Stimulated activated CD8-positive, alpha-beta memory T cell treated with anti-CD3 and anti-CD28 coated beads, Interleukin-2, amount 100 ng/mL, for 48 hours (primary cell): ENCODE results near the gene CCDC93.

Experiments
- DNase-seq, 2 donors: peaks; one replicate each; pipeline ENCODE4 v3.0.0-alpha.2; 2020; ENCODE audit warnings: low read depth in 2 of 2

The CCDC93 gene, protein sequence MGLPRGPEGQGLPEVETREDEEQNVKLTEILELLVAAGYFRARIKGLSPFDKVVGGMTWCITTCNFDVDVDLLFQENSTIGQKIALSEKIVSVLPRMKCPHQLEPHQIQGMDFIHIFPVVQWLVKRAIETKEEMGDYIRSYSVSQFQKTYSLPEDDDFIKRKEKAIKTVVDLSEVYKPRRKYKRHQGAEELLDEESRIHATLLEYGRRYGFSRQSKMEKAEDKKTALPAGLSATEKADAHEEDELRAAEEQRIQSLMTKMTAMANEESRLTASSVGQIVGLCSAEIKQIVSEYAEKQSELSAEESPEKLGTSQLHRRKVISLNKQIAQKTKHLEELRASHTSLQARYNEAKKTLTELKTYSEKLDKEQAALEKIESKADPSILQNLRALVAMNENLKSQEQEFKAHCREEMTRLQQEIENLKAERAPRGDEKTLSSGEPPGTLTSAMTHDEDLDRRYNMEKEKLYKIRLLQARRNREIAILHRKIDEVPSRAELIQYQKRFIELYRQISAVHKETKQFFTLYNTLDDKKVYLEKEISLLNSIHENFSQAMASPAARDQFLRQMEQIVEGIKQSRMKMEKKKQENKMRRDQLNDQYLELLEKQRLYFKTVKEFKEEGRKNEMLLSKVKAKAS

DNA sequence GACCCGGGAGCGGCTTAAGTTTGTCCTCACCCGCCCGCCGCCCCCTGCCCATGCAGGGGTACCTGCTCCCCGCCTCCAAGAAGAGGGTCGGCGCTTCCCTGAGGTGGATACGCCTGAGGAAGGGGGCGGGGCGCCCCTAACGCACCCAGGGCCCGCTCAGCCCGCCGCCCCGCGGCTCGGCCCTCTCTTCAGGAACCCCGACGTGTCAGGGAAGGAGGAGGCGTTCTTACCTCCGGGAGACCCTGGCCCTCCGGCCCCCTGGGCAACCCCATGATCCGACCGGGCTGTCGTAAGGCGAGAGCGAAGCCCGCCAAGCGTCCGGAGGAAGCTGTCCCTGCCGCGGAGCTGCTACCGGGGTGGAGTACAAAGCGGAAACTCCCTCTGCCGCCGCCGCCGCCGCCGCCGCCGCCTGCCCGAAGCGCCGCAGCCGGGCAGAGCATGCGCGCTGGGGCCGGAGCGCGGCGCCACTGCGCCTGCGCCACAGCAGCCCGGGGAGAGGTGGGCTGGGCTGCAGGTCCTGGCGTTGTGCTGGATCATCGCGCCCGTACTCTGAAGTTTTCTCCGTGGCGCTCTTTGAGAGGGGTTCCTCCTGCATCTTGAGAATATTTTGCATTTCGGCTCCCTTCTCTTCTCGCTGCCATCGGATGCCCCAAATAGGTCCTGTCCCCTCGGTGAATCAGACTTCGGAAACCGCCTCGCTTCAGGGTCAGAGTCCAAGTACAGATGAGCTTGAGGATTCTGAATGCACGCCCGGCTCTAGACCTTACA is at the start of gene CCDC93:
CCDC93 (minus strand) TSS at position 347 of the 768 bp plus-strand sequence; CDS start at position 272, 75 bp downstream.
- DNase-seq, result peak; percentile 71 to 81

DNA sequence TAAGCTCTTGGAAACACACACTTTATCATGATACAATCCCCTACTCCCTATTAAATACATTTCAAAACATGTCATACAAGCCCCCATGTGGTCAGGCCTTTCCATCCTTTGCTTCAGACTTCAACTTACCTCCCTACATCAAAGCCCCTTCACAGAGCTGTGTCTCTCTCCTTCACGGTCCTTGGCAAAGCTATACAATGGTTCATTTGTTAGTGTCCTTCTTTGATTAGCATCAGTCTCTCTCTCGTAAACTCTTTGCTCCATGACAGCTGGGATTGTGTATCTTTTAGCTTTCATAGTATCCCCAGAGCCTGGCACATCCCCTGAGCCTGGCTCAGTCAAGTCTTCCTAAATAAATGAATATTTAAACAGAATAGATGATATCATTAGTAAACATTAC is 48.8 kb upstream of the CCDC93 start:
- DNase-seq, result no peak

DNA sequence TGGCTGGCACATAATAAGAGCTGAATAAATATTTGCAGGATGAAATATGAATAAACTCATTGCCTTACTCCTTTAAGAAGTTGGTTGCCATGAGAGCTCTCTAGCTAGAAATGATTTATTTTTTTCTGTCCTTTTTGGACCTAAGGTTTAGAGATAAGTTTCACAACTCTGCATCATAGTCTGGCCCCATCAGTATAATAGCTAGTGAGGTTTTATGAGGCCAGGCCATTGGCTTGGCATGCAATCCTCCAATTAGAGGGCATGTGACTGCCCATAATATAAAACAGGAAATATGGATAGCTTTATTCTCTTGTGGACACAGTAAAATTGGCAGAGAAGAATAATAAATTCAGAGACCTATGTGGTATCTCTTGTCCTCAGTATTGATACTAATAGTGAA is 48.2 kb upstream of the CCDC93 start:
- no peak for DNase-seq

DNA sequence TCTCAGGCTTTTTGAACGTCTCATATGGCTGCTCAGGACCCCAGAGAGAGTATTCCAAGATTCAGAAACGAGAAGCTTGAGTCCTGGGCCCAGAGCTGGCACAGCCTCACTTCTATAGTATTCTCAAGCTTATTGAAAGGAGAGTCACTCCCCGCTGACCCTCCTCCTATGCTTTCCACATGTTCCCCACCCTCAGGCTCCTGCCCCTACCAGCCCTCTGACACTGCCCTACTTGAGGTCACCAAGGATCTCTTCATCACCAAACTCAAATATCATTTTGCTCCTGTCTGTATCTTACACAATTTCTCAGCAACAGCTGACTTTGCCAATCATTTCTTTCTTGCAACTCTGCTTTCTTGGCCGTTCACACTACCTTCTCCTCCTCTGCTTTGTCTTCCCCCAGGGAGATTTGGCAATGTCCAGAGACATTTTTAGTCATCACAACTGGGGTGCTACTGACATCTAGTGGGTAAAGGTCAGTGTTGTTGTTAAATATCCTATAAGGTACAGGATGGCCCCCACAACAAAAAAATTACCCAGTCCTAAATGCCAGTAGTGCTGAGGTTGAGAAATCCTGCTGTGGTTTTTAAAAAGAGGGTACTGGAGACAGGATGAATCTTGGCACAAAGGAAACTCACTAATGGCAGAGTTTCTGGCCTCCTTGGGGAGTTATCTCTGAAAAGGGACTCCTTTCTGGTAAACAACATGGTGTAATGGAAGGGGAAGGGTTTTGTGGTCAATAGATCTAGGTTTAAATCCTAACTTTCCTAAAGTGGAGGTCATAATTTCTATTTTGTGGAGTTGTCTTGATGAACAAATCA is 47.5 kb upstream of the CCDC93 start:
- DNase-seq, result no peak

DNA sequence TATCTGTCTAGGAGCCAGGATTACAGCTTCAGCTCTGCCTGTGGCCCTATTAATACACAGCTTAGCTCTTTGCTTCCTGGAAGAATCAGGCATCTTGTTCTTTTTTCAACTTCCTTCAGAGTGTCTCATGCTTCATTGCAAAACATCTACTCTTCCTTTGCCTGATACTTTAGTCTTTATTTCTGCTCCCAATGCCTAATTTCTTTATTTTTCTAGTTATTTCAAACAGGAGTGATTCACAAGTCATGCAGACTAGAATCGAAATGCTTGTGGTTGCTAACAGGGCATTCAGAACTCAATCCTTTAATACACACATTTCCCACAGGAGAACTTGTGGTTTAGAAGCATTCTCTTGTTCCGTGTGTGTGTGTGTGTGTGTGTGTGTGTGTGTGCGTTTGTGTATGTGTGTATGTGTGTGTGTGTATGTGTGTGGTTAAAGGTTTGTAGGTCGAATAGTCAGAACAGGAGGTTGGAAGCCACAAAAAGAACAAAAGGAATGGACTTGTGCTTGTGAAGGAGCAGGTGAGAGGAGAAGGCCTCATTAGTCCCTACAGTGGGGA is 46.1 kb upstream of the CCDC93 start:
- no peak for DNase-seq

DNA sequence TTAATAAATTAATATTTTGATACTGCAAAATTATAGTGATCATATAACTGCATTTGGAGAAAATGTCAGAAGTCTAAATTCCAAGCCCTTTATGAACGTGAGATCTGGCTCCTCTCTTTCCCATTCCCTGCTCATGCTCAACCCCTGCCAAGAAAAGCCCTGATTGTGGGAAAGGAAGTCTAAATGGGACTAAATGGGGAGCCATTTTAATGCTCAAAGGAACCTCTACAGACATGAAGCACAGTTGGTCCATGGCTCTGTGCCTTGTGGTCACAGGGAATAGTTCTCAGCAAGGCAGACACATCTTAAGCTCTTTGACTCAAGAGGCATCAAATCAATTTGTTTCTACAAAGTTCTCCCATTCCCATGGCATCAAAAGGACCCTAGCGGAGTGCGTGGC is 45.1 kb upstream of the CCDC93 start:
- DNase-seq, result no peak

DNA sequence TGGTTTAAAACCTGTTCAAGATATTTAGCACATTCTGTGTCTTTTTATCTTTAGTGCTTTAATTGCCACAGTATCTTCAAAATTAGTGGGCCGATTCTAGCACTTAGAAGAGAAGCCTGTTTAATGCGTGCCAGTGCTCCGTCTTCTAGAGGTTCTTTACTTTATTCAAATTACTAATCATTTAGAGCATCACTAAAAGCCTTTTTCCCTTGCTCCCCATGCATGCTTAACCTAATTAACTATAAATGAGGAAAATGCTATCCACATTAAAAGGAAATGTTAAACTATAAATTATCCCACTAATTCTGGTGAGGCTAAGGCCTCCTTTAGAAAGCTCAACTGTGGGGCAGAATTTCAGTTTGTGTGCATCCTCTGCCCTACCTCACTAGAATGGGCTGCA is 42.9 kb upstream of the CCDC93 start:
- no peak for DNase-seq

DNA sequence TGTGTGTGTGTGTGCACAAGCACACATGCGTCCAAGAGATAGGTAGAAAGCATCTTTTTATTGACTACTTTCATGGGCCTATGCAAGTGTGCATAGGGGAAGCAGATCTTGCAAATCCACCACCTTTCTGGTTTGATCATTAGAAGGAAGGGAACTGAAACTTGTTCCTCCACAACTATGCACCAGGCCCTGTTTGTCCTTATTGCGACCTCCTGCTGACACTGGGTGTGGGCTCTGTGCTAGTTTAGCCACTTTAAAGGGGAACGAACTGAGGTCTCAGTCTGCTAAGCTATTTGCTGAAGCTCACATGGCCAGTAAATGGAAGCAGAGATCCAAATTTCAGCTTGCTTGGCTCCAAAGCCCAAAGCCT is 42.3 kb upstream of the CCDC93 start:
- no peak for DNase-seq

DNA sequence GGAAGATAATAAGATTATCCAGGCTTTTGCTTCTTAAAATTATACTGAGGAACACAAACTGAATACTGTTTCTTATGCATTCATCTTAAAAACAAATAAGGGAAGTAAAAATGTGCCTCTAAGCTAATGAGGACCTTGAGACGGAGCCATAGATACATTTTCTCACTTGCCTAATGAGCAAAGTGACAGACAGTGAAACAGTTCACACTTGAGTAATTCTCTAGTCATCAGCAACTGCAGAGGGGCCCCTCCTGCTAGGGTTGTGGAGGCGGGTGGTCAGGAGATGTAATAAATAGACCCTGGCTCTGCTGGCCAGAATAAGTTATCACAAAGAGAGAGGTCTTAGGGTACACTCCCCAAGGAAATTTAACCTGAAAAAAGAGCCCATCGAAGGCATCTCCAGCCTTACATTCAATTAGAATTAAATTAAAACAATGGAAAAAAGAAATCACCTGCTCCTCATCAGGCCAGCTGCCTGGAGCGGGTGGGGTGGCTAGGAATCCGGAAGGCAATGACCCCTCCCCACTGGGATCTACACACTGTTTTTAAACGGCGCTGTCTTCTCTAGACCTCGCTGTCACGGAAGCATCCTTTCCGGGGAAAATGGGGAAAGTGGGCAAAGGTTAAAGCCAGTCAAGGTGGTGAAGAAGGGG is 41.8 kb upstream of the CCDC93 start:
- no peak for DNase-seq

DNA sequence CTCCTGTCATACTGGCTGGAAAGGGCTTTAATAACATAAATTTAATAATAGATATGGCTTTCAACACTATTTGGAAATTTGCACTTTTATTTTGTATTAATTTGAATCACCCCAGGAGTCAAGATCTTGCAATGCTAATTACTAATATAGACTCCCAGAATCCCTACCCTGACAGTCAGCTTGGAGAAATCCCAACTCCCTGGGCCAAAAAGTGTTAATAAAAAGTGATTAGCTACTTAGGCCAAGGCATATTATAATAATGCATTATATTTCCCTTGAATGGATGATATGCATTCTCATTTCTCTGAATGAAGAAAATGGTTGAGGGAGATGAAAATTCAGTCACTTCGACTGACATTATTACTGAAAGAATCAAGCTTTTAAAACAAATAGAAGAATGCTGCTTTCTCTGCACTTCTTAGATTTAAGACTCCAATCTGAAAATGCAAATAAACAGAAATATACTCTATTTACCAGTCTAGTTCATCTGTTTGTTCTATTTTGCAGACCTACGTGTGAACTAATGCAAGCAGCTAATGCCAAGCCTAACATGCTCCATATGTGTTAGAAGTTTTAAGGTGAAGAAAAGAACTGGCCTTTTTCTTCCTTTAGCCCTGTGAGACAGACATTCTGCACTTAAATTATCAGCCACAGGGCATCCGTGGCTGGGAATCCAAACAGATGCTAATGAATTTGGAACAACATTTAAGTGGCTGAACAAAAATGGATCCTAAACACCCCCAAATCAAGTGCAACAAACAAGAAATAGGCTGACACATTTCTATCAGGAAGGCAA is 40.5 kb upstream of the CCDC93 start:
- no peak for DNase-seq

DNA sequence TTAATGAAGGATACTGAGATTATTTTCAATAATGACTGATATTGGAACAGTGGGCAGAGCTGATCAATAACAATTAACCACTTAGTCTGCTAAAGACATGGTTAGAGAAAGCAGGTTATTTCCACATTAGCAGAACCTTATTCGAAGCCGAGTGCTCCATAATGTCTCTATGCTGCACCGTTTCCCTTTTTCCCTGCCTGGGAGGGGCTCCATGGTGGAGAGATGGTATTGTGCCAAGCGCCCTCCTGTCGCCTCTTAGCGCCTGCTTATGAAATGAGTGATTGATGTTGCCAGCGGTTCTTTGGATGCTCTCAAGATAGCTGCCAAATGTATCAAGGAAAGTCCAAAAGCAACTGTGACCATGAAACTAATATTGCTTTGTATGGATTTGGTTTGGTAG is 39.8 kb upstream of the CCDC93 start:
- DNase-seq, result no peak

DNA sequence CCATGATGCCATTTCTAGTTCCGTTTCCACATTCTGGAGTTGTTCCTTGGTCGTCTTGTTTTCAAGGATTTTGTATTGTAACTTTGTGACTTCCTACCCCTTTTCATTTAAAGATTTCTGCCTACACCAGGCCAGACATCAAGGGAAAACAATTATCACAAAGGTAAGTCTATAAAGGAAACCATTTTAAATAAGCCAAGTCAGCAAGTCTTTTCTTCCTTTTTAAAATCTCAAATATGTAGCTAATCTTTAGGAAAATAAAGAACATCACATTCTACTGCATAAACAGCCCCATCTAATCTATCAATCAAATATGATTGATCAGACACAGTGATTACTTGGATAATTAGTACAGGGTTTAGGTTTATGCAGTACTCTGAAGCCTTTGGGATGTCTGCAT is 38.6 kb upstream of the CCDC93 start:
- DNase-seq, result no peak

DNA sequence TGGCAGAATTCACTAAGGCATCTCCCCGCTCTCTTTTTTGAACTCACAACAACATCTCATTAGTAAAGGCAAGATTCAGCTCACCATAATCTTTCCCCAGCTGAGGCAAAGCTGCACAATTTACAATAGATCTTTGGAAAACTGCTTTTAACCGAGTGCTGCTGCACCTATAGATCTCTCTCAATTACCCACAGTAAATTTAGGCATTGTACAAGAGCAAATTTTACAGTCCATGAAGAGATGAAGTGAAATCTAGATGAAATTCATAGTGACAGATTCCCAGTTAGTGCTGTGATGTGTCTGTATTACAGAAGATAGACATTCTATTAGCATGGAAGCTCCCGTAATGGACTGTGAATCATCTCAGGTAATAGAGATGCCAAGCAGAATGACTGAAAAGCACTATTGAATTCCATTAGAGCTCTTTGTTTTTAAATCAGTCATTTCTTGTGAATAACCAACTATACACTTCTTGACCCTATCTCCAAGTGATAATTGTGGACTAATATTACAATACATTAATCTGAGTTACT is 38.0 kb upstream of the CCDC93 start:
- no peak for DNase-seq

DNA sequence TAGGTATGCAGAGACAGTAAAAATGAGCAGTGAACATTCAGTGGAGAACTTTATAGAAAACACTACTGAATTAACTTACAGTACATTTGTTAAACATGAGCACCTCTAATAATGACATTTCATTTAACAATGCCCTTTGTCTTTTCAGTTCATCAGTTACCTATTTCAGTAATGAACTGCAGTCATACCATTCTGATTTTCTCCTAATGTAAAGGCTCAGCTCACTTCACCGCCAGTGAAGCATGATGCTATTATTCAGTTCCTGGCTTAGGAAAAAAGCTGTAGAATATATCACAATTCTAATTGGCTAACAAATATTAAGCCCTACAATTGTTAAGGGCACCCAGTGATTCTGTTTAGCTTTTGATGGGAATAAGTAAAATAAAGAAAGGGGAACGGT is 37.1 kb upstream of the CCDC93 start:
- DNase-seq, result no peak

DNA sequence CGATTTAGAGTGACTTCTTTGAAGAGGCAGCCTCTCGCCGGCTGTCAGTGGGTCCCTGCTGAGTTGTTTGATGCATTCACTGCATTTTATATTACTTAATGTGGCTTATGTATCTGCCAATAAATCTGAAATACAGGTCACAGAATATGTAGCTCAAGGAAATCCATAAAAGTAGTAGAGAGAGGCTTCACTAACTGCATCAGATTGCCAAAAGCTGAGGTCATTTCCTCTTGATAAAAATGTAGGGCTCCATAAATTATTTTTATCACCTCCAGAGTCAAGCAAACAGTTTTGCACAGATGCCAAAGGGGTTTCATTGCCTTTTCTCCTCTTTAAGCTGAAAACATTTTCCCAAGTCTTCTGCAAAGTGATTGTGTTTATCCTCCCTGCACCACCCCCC is 36.5 kb upstream of the CCDC93 start:
- DNase-seq, result no peak

DNA sequence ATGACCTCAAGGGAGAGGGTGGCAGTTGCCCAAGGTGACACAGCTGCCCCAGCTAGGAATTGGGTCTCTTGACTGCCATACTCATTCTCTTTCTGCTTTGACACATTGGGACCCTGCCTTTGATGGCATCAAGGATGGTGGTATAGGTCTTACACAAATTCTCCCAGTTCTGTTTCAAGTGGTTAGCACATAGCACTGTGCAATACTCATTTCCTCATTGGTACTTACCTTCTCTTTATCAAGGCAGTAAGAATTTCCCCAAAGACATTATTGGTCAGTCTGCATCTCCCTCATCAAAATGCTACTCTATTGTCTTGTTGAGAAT is 35.9 kb upstream of the CCDC93 start:
- no peak for DNase-seq

DNA sequence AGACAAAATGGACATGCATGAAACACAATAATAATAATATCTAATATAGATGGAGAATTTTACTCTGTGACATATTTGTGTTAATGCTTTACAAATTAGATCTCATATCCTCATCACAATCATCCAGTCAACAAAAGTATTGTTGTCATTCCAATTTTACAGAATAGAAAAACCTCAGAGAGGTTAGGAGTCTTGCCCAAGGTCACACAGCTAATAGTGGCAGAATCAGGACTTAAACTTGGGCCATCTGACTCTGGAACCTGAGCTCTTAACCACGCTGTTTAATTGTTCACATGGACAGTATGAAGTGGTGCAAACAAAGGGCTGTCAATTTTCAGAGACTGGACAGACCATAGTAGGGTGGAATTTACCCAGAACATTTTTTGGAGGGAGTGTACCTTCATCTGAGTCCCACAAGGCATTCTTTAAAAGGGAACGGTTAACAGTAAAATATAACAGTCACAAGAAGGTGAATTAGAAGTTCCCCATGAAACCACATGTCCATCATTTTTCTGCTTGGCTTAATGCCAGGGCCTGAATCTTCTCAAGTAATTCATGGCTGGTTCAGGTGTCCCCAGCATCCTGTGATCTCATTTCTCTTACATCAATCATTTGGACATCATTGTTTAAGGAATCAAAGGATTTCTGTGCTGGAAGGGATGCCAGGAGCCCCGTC is 35.4 kb upstream of the CCDC93 start:
- no peak for DNase-seq

DNA sequence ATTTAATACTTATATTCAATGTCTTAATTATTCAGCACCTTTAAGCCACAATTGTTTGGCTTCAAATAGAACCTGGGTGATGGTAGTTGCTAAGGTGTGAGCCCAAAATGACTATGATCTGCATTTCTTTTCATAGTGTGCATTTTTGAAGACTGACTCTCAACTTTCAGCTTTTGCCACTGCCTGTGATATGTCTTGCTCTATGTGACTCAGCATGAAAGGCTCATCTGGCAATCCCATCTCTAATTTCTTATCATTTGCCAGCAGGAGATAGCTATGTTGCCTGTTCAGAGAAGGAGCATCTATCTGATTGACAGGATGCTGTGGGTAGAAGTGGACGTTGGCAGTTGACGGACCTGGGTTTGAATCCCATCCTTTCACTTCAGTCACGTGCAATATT is 34.5 kb upstream of the CCDC93 start:
- DNase-seq, result no peak

DNA sequence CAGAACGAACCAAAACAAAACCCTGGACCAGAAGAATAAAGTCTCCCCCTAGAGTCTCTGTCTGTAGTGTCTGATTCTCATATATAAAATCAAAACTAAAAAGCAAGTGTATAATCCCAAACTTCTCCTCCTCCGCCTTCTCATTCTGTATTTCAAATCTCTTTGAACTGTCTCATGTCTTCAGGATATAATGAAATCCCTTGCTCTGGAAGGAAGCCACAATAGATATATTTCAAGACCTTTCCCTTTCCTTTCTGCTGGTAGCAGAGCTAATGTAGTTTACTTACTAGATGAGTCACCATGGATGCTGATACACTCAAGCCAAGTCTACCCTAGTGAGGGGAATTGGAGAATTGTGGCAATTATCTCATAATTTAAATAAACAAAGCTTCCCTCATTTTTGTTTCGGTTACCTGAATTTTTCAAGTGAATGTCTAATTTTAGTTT is 33.5 kb upstream of the CCDC93 start:
- no peak for DNase-seq
